T-helper 17 cell (primary cell): ENCODE results near the gene TRIM75. TPM values are rescaled to one million over a fixed set of nuclear protein-coding genes. Genes with fewer than 3 reads are reported as not detected.
"Not testable (repeated sequence)": the region's sequence is repeated elsewhere in the genome, so short reads cannot be mapped to it uniquely, and the experiment has no call there.

ENCODE experiments used
- ATAC-seq: fragments of 150-1000 bp; cut with Tn5 transposase; 2 replicates; pipeline ENCODE4 v1.10.0; 2021; ENCODE audit warnings: mild to moderate bottlenecking, moderate library complexity
- DNase-seq, 3 donors: peaks; one replicate each; pipeline versions ENCODE4 v3.0.0 to v3.0.0-alpha.2; 2020 to 2021
- H3K9me3 ChIP-seq: one replicate; pipeline ENCODE4 v1.7.0; 2013; ENCODE audit warnings: low read length, mild to moderate bottlenecking; ENCODE audit not compliant: control insufficient read depth, poor library complexity, severe bottlenecking
- H3K27ac Mint-ChIP-seq: one replicate; pipeline ENCODE4 v1.8.0; 2022; ENCODE audit warnings: mild to moderate bottlenecking, moderate library complexity, mixed read lengths
- H3K27me3 Mint-ChIP-seq: one replicate; pipeline ENCODE4 v1.8.0; 2022; ENCODE audit warnings: mixed read lengths
- H3K36me3 Mint-ChIP-seq: one replicate; pipeline ENCODE4 v1.8.0; 2022; ENCODE audit warnings: low read depth, mixed read lengths
- H3K4me1 Mint-ChIP-seq: one replicate; pipeline ENCODE4 v1.8.0; 2022; ENCODE audit warnings: mild to moderate bottlenecking, mixed read lengths
- H3K4me3 Mint-ChIP-seq: one replicate; pipeline ENCODE4 v1.8.0; 2022; ENCODE audit warnings: mild to moderate bottlenecking, moderate library complexity, mixed read lengths
- total RNA-seq, 4 donors: library from RNA in 2 of 4; stranded (reverse) in 2 of 4; gene quantifications; one replicate each; pipeline ENCODE4 v1.2.3 and lab custom pipeline; 2022 to 2026

TRIM75 gene
- total RNA-seq, 2 donors from 2014 or later = not detected

DNA sequence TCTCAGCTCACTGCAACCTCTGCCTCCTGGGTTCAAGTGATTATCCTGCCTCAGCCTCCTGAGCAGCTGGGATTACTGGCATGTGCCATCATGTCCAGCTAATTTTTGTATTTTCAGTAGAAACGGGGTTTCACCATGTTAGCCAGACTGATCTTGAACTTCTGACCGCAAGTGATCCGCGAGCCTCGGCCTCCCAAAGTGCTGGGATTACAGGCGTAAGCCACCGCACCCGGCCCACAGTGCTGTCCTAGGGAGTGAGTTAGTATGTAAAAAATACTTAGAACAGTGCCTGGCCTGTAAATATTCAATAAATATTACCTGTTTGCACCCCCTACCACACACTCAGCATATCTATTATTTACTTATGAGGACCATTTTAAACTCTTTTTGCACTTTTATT, 38.5 kb downstream of the TRIM75 start:
- H3K36me3 Mint-ChIP-seq, H3K4me3 Mint-ChIP-seq, H3K4me1 Mint-ChIP-seq, ATAC-seq, H3K27me3 Mint-ChIP-seq, H3K27ac Mint-ChIP-seq, DNase-seq, H3K9me3 ChIP-seq: not testable (repeated sequence)

DNA sequence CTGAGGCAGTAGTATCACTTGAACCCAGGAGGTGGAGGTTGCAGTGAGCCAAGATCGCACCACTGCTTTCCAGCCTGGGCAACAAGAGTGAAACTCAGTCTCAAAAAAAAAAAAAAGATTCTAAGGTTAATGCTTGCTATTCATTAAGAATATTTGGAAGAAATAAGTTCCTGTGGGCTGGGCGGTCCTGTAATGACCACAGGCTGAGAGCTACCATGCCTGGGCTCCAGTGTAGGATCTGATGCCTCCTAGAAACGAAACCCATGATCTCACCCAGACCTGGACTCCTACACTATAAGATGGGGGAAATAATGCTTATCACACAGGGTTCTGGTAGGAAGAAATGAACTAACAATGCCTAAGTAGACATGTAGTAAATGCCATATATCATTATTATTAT, 41.2 kb downstream of the TRIM75 start:
- DNase-seq = no peak
- Mint-ChIP-seq H3K4me1 (no peaks in the 10 kb centered on the region), H3K27ac (peak overlapping the region; percentile 43), H3K36me3 (no peaks in the 10 kb centered on the region), H3K4me3 (no peak overlapping the region), H3K27me3 (no peaks in the 10 kb centered on the region)
- H3K9me3 ChIP-seq = no peaks in the 10 kb centered on the region
- no peak for ATAC-seq

DNA sequence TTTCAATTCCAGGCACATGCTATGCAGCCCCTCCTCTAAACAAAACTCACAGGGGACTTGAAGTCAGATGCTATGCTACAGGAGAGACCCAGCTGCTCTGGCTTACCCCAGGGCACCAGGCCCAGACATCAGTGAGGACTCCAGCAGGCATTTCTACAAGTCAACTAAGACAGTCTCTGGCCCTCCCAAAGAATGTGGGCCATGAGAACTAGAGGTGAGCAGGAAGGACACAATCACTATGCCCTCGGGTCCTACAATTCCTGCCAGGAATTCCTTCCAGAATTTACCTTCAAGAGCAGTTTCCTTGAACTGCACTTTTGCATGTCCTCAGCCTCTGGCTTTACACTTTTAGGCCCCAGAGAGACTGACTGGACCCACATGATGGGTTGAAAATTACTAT, 41.6 kb downstream of the TRIM75 start:
- Mint-ChIP-seq H3K4me3 (no peak overlapping the region), H3K36me3 (no peaks in the 10 kb centered on the region), H3K27ac (no peak overlapping the region), H3K27me3 (no peaks in the 10 kb centered on the region), H3K4me1 (no peaks in the 10 kb centered on the region)
- DNase-seq (no peak), ATAC-seq (no peak)
- no peaks in the 10 kb centered on the region for H3K9me3 ChIP-seq

DNA sequence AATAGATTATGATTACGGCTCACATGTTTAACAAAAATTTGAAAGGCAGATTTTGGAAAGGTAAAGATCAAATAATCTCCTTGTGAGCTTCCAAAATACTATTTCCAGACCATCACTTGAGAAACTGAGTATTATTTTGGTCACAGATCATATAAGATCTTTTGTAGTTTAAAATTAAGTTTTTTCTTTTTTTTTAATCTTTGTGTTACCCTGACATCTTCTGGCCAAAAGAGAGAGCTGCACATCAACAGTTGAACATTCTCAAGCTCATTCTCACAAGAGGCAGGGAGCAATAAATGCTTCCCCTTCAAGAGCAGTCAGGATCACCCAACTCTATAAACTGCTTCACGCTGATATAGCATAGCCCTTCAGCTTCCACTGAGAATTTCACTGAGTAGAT, 43.1 kb downstream of the TRIM75 start:
- Mint-ChIP-seq H3K4me3 (no peak overlapping the region), H3K27ac (no peak overlapping the region), H3K4me1 (no peaks in the 10 kb centered on the region), H3K27me3 (no peaks in the 10 kb centered on the region), H3K36me3 (no peaks in the 10 kb centered on the region)
- ATAC-seq (no peak), DNase-seq (no peak)
- H3K9me3 ChIP-seq = no peaks in the 10 kb centered on the region

DNA sequence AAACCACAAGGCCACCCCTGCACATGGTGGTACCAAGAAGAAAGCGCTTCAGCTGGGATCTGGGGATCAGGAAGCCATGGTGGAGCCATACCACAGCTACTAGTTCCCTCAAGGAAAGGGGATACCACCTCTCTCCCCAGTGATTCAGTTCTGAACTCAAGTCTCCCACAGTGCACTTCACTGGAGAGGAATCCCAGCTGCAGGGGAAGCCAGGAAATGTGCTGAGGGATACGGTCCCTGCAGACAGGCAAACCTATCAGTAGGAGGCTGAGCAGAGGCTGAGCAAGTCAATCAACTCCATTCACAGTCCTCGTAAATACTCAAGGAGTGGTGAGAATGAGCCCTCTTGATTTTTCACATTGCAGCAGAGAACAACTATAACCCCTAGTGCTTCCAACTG, 48.0 kb downstream of the TRIM75 start:
- Mint-ChIP-seq H3K36me3 (no peaks in the 10 kb centered on the region), H3K4me1 (peaks cover 11% of the 10 kb centered on the region), H3K27me3 (no peaks in the 10 kb centered on the region), H3K27ac (no peak overlapping the region), H3K4me3 (no peak overlapping the region)
- no peak for DNase-seq
- no peaks in the 10 kb centered on the region for H3K9me3 ChIP-seq
- ATAC-seq = no peak

DNA sequence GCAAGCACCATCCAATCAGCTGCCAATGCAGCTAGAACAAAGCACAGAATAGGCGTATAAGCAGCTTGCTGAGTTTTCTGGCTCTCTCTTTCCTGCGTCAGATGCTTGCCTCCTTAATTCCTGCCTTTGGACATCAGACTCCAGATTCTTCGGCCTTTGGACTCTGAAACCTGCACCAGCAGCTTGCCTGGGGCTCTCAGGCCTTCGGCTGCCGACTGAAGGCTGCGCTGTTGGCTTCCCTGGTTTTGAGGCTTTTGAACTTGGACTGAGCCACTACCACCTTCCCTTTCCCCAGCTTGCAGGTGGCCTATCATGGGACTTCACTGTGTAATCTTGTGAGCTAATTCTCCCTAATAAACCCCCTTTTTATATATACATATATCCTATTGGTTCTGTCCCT, 52.9 kb downstream of the TRIM75 start:
- no peak for DNase-seq
- H3K9me3 ChIP-seq = no peaks in the 10 kb centered on the region
- peaks cover 27% of the 10 kb centered on the region for H3K4me1 Mint-ChIP-seq
- no peak overlapping the region for H3K4me3 Mint-ChIP-seq
- H3K36me3 Mint-ChIP-seq = peaks cover 3% of the 10 kb centered on the region
- no peaks in the 10 kb centered on the region for H3K27me3 Mint-ChIP-seq
- H3K27ac Mint-ChIP-seq = peak overlapping the region; percentile 71
- no peak for ATAC-seq

Other genes starting within 250 kb of the TRIM75 start
- gene APELA, start 176.7 kb upstream of the TRIM75 start, total RNA-seq = not detected
- under 1 TPM in 1 of 2 donors, not detected in 1; 0.45 TPM for gene TRIM61, start 76.2 kb upstream of the TRIM75 start, total RNA-seq
- gene TRIM60, start 21.9 kb upstream of the TRIM75 start, total RNA-seq = not detected
- gene TMEM192, start 59.0 kb downstream of the TRIM75 start, total RNA-seq = 1 to 10 TPM; 6.7 to 7.0 TPM
- 10 to 100 TPM; 14.9 to 16.7 TPM for gene KLHL2, start 153.7 kb downstream of the TRIM75 start, total RNA-seq